ENCODE data around the gene TAB3. TPM values are rescaled to one million over a fixed set of nuclear protein-coding genes. Genes with fewer than 3 reads are reported as not detected.

TAB3 gene
- polyA plus RNA-seq, 3 donors from 2014 or later = 2.0 to 6.5 (median 3.9) TPM

DNA sequence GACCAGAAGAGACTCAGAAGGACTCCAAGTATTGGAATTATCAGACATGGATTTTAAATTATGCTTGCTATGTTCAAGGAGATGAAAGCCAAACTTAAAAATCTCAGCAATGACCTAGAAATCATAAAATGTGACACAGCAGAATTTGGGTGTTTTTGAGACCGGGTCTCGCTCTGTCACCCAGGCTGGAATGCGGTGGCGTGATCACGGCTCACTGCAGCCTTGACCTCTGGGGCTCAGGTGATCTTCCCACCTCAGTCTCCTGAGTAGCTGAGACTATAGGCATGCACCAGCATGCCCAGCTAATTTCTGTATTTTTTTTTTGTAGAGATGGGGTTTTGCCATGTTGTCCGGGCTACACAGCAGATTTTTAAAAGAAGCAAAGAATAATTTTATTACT lies 12.7 kb downstream of the TAB3 start:
- Mint-ChIP-seq H3K27me3 (ENCODE audit: low read depth in 3 of 3) (peaks cover 0 to 5% (median 0%) of the 10 kb centered on the region in 3 donors), H3K9me3 (no peaks in the 10 kb centered on the region), H3K36me3 (no peaks in the 10 kb centered on the region), H3K27ac (no peak overlapping the region), H3K4me3 (no peak overlapping the region), H3K4me1 (peaks cover 17 to 45% of the 10 kb centered on the region in 2 donors)
- no peak for DNase-seq

DNA sequence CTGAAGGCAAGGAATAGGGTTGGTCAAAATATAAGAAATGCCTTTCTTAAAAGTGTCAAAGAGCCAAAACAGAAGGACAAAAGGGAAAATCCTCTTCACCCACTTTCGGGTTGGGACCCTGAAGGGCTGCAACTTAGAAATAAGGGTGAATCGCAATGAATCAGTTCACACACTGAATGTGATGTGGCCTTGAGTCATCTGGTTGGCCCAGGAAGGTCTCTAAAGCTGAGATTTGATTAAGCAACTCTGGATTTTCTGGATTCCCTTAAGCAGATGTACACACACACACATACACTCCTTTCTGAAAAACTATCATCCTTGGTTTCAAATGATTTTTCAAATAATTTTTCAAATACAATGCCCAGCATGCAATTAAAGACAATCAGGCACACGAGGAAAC lies 13.1 kb downstream of the TAB3 start:
- H3K4me1 Mint-ChIP-seq = peaks cover 17 to 41% of the 10 kb centered on the region in 2 donors
- no peaks in the 10 kb centered on the region for H3K9me3 Mint-ChIP-seq
- H3K27me3 Mint-ChIP-seq (ENCODE audit: low read depth in 3 of 3) = peaks cover 0 to 3% (median 0%) of the 10 kb centered on the region in 3 donors
- no peak overlapping the region for H3K27ac Mint-ChIP-seq
- no peaks in the 10 kb centered on the region for H3K36me3 Mint-ChIP-seq
- DNase-seq = no peak
- H3K4me3 Mint-ChIP-seq = no peak overlapping the region

DNA sequence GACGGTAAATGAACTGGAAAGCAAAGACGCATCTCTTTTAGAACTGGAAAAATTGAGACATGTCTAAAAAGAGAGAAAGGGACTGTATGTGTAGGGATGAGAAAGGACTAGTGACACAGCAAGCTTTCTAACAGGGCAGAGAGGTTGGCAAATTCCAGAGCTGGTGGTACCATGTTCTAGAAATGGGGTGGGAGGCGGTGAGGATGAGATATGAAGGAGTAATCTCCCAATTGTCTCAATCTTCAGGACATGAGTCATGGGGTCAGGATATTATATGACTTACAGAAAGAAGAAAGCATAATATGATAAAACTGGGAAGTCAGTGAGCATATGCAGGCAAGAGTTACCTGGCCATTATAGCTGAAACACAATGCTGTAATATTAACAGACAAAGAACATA lies 14.2 kb downstream of the TAB3 start:
- H3K27me3 Mint-ChIP-seq (ENCODE audit: low read depth in 3 of 3) = peaks cover 0 to 3% (median 0%) of the 10 kb centered on the region in 3 donors
- H3K4me1 Mint-ChIP-seq = peaks cover 15 to 38% of the 10 kb centered on the region in 2 donors
- no peak overlapping the region for H3K4me3 Mint-ChIP-seq
- no peaks in the 10 kb centered on the region for H3K36me3 Mint-ChIP-seq
- H3K27ac Mint-ChIP-seq = no peak overlapping the region
- no peak for DNase-seq
- no peaks in the 10 kb centered on the region for H3K9me3 Mint-ChIP-seq

DNA sequence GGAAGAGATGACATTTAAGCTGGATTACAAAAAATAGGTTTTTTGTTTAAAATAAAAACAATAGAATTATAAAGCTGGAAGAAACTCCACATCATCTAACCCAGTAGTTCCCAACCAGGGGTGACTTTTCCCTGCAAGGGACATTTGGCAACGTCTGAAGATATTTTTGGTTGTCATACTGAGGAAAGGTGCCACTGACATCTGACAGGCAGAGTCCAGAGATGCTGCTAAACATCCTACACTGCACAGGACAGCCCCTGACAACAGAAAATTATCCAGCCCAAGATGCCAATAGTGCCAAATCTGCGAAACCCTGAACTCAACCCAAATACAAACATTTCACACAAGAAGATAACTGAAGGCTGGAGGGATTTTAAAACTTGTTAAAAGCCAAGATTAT lies 18.5 kb downstream of the TAB3 start:
- no peaks in the 10 kb centered on the region for H3K36me3 Mint-ChIP-seq
- H3K9me3 Mint-ChIP-seq = peaks cover 0 to 1% (median 0%) of the 10 kb centered on the region in 6 donors
- H3K27ac Mint-ChIP-seq = no peak overlapping the region
- peaks cover 5 to 21% of the 10 kb centered on the region in 2 donors for H3K4me1 Mint-ChIP-seq
- no peak overlapping the region for H3K4me3 Mint-ChIP-seq
- DNase-seq = no peak
- peaks cover 0 to 3% (median 0%) of the 10 kb centered on the region in 3 donors for H3K27me3 Mint-ChIP-seq (ENCODE audit: low read depth in 3 of 3)

DNA sequence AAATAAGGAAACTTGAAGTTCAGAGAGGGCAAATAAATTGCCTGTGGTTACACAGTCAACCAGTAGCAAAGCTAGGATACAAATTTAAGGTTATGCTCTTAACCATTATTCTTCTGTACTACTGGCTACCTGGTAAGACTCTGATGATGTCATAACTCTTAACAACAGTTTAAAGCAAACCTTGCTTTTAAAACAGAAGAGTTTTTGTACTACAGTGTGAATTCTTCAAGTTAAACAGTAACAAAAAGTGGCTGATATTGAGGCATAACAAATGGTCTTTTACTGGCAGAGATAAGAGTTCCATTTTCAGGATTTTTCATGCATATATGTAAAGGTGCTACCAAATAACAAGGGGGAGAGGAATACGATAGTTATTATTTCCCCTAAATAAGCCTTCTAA lies 23.4 kb downstream of the TAB3 start:
- Mint-ChIP-seq H3K27me3 (ENCODE audit: low read depth in 3 of 3) (no peaks in the 10 kb centered on the region), H3K27ac (no peak overlapping the region), H3K4me1 (peaks cover 0 to 8% of the 10 kb centered on the region in 2 donors), H3K9me3 (peaks cover 0 to 1% (median 0%) of the 10 kb centered on the region in 6 donors), H3K4me3 (no peak overlapping the region), H3K36me3 (no peaks in the 10 kb centered on the region)
- no peak for DNase-seq

DNA sequence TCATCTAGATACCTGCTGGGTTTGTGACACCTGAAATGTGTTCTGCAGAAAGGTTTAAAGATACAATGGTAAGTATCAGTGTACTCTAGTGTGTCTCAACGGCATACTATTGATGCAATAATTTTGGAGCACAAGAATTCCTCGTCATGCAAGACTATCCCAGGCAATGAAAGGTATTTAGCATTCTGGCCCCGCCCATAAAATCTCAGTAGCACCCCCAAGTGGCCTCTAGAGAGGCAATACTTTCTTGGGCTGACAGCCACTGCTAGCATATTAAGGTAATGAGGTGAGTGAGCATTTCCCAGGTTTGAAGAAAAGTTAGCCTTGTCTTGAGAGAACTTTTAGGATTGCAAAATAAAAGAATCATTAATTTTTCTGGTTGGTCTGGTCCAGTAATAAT lies 24.0 kb downstream of the TAB3 start:
- peaks cover 0 to 1% (median 0%) of the 10 kb centered on the region in 6 donors for H3K9me3 Mint-ChIP-seq
- no peak overlapping the region for H3K27ac Mint-ChIP-seq
- H3K4me3 Mint-ChIP-seq = no peak overlapping the region
- no peaks in the 10 kb centered on the region for H3K36me3 Mint-ChIP-seq
- no peak for DNase-seq
- peaks cover 0 to 8% of the 10 kb centered on the region in 2 donors for H3K4me1 Mint-ChIP-seq
- H3K27me3 Mint-ChIP-seq (ENCODE audit: low read depth in 3 of 3) = no peaks in the 10 kb centered on the region

DNA sequence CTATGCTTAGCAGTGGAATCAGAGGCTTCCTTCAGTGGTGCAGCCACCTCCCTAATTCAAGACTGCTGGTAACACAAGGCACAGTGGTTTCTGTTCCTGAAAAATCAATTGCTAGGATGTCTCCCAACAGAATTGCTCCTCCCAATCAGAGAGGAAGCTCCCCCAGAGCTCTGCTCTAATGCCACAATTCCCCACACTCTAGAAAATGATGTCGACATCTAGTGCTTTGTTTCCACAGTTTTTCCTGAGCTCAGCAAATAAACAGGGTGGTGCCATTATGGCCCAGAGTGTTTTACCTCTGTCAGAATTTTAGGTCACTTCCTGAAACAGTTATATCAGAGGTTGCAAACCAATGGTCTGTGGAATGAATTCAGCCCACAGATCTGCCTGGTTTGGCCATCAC lies 24.7 kb downstream of the TAB3 start:
- no peak for DNase-seq
- Mint-ChIP-seq H3K27ac (peak overlapping the region in 1 of 6 donors; percentile 67), H3K4me3 (no peak overlapping the region), H3K36me3 (no peaks in the 10 kb centered on the region), H3K27me3 (ENCODE audit: low read depth in 3 of 3) (no peaks in the 10 kb centered on the region), H3K9me3 (peaks cover 0 to 1% (median 0%) of the 10 kb centered on the region in 6 donors), H3K4me1 (peaks cover 0 to 8% of the 10 kb centered on the region in 2 donors)

DNA sequence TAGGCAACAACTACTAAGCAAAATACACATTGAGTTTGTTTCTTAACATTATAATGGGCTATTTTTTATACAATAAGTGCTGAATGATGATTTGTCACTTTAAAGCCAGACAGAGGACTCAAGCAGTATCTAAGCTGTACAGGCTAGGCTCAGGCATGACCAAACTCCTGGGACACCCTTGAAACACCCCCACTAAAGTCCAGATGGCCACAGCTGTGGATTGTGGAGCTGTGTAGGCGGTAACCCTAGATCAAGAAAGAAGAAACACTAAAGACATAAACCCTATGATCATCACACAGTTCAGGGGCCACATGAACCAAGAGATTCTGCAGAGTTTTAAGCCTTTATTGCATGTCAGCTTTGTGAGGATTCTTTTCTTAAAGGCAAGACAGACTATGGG lies 25.1 kb downstream of the TAB3 start:
- Mint-ChIP-seq H3K4me3 (no peak overlapping the region), H3K9me3 (peaks cover 0 to 1% (median 0%) of the 10 kb centered on the region in 6 donors), H3K36me3 (peaks cover 0 to 3% (median 0%) of the 10 kb centered on the region in 3 donors), H3K4me1 (peaks cover 0 to 8% of the 10 kb centered on the region in 2 donors), H3K27ac (peak overlapping the region in 3 of 6 donors; percentile 9 to 70 (median 67)), H3K27me3 (ENCODE audit: low read depth in 3 of 3) (no peaks in the 10 kb centered on the region)
- no peak for DNase-seq

DNA sequence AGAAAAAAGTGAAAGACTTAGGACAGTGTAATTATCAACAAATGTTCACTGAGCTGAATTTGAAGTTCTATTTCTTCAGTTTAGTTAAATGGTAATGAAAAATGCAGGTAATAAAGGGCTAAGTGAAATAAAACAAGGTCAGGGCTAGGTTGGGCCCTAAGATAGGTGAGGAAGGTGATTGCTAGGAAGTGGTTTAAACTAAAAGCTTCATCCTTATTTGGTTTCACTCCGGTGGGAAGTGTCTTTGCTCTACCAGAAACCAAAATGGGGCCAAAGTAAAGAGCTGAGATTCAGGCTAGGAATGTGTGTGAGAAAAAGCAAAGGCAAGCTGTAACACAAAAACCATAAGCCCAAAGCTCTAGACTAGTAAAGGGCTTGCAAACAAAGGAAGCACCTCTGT lies 31.0 kb downstream of the TAB3 start:
- Mint-ChIP-seq H3K4me3 (no peak overlapping the region), H3K27me3 (ENCODE audit: low read depth in 3 of 3) (peaks cover 0 to 9% (median 2%) of the 10 kb centered on the region in 3 donors), H3K27ac (peak overlapping the region in 1 of 6 donors; percentile 56), H3K36me3 (peaks cover 6 to 21% (median 14%) of the 10 kb centered on the region in 3 donors), H3K4me1 (no peaks in the 10 kb centered on the region), H3K9me3 (no peaks in the 10 kb centered on the region)
- no peak for DNase-seq

DNA sequence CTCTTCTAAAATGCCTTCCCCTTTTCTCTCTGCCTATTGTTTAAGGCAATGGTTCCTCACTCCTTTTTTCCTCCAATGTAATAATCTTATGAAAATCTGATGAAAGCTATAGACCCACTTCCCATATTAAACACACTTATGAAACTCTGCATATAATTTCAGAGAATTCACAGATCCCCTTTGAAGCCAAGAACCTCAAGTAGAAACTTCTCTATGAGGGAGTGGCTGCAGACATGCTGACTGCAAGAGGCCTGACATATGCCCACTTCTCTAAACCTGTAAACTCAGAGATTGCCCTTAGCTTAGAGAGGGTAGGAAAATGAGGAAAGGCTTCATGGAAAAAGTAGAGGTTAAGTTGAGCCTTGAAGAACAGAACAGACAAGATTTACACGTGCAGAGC lies 37.6 kb downstream of the TAB3 start:
- Mint-ChIP-seq H3K27me3 (ENCODE audit: low read depth in 3 of 3) (peaks cover 0 to 14% (median 3%) of the 10 kb centered on the region in 3 donors), H3K27ac (peak overlapping the region in 1 of 6 donors; percentile 8), H3K4me1 (no peaks in the 10 kb centered on the region), H3K4me3 (no peak overlapping the region), H3K9me3 (no peaks in the 10 kb centered on the region), H3K36me3 (peaks cover 13 to 17% (median 15%) of the 10 kb centered on the region in 3 donors)
- DNase-seq = no peak

DNA sequence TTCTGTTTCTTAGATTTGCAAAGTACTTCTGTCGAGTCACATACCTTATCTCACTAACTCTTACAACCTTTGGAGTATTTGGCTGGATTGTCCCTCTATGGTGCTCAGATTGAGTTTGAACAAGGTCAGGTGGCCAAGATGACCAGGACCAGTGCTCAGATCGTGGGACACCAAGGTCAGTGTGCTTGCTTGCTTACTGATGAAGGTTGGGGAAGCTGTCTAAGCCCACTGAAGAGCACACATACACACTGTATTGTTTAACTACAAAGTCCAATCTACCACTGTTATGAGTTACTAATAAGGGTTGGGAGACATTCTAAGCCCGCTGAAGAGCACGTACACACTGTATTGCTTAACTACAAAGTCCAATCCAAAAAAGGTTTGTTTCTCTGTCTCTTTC lies 53.7 kb downstream of the TAB3 start:
- Mint-ChIP-seq H3K36me3 (peaks cover 5 to 25% (median 19%) of the 10 kb centered on the region in 3 donors), H3K4me3 (no peak overlapping the region), H3K27me3 (ENCODE audit: low read depth in 3 of 3) (peaks cover 0 to 2% (median 0%) of the 10 kb centered on the region in 3 donors), H3K9me3 (no peaks in the 10 kb centered on the region), H3K27ac (peak overlapping the region in 1 of 6 donors; percentile 4), H3K4me1 (no peaks in the 10 kb centered on the region)
- no peak for DNase-seq

DNA sequence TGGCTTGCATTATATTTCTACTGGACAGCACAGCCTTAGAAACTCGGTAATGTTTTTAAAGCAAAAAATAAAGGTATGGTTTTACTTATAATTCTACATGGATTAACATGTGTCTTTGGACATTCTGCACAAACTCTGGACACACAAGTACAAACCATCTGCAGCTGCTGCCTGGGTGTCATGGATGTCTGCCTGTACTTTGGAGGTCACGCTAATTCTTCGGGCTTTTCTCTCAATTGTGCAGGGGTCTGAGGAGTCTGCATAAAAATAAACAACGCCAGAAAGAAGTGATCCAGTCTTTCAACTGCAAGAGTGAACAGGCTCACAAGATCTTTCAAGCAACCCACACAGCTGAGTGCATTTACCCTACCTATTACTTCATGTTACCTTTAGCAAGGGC lies 55.2 kb downstream of the TAB3 start:
- H3K27ac Mint-ChIP-seq = no peak overlapping the region
- DNase-seq = no peak
- peaks cover 5 to 18% (median 15%) of the 10 kb centered on the region in 3 donors for H3K36me3 Mint-ChIP-seq
- H3K27me3 Mint-ChIP-seq (ENCODE audit: low read depth in 3 of 3) = peaks cover 0 to 2% (median 0%) of the 10 kb centered on the region in 3 donors
- no peak overlapping the region for H3K4me3 Mint-ChIP-seq
- H3K9me3 Mint-ChIP-seq = no peaks in the 10 kb centered on the region
- H3K4me1 Mint-ChIP-seq = no peaks in the 10 kb centered on the region

DNA sequence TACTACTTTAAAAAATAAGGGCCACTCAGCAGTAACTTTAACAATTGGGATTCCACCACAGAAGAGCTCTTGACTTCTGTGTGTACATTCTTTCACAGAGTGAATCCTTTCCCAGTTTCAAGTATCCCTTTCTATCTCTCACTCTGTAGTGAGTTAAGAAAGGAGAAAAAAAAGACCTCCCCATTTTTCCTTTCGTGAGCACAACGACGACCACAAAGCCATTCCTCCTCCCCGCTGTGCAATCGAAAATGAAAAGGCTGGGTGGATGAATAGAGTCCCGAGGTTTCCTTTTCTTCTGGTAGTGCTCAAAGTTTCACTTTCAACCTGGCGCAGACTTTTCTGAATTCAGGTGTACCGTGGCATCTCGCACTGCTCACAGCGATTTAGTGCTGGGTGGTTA lies 58.0 kb downstream of the TAB3 start:
- Mint-ChIP-seq H3K27ac (peak overlapping the region in 1 of 6 donors; percentile 53), H3K4me1 (no peaks in the 10 kb centered on the region), H3K36me3 (peaks cover 5 to 12% (median 9%) of the 10 kb centered on the region in 3 donors), H3K4me3 (no peak overlapping the region), H3K27me3 (ENCODE audit: low read depth in 3 of 3) (peaks cover 0 to 1% (median 0%) of the 10 kb centered on the region in 3 donors), H3K9me3 (no peaks in the 10 kb centered on the region)
- DNase-seq = no peak

DNA sequence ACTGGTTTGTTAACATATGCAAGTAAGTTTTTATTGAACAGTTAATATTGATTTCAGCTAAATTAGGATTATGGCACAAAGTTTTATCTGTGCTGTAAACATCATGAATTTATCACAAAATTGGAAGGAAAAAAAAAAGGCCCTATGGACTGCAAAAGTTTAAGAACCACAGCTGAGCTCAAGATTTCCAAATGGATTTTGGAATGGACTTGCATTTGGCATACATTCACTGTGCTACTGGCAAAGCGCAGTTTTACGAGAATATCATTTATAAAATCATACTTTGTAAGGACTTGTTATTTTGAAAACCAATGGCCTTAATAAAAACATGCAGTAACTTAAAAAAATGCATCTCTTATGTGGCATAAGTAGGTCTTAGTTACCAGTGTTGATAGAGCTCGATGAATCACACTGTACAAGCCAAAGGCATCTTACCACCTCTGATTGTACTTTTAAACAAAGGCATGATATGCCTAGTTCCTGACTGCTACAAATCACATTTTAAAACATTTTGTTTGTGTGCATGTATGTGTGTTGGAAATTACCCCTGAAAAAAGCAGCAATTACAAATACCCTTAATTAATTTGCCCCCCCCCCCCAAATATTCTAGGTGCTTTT lies 58.6 kb downstream of the TAB3 start:
- Mint-ChIP-seq H3K4me1 (no peaks in the 10 kb centered on the region), H3K9me3 (no peaks in the 10 kb centered on the region), H3K4me3 (no peak overlapping the region), H3K27me3 (ENCODE audit: low read depth in 3 of 3) (peaks cover 0 to 1% (median 0%) of the 10 kb centered on the region in 3 donors), H3K36me3 (peaks cover 5 to 8% (median 8%) of the 10 kb centered on the region in 3 donors), H3K27ac (no peak overlapping the region)
- no peak for DNase-seq

DNA sequence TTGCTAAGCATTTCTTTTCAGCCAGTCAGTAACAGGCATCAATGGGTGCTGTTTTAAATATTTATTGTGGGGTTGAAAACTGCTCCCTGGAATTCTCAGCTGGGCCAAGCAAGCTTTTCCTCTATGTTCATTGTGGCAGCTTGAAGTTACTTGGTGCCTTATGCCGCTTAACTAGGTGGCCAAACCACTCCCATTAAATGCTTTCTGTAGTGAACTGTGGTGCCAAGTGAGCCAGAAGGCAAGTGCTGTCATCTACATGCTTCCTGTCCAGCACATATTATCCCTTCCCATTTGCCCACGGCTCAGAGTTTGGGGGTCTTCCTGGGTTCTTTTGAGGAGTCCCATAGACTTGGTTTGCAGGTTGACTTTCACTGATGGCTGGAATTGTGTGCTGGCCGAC lies 64.8 kb downstream of the TAB3 start:
- Mint-ChIP-seq H3K36me3 (no peaks in the 10 kb centered on the region), H3K27ac (no peak overlapping the region), H3K4me1 (no peaks in the 10 kb centered on the region), H3K9me3 (no peaks in the 10 kb centered on the region), H3K4me3 (no peak overlapping the region), H3K27me3 (ENCODE audit: low read depth in 3 of 3) (peaks cover 1 to 4% (median 2%) of the 10 kb centered on the region in 3 donors)
- DNase-seq = no peak
